ENCODE data around the gene ATF7IP.

Gene ATF7IP

DNA sequence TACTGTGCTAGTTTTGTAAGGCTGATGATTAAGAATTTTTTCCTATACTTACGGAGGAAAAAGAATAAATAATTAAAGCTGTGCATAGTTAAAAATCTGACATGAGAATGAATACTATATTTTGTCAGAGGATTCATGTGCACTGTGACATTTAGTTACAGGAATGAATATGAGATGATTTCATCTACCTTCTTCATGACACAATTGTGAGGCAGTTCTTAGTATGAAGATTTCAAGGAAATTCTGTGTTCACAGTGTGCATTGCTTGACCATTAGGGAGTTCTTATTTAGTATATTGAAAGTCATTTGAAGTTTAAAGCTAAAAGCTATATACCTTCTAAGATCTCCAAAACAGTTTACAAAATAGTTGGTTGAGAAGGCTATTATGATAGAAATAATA lies 70.1 kb downstream of the ATF7IP start:
- TF ChIP-seq EZH2phosphoT487 (IDR thresholded peaks at IDR 0.05; ENCODE audit: low read depth), result no peak
- TF ChIP-seq, protein P1, sequence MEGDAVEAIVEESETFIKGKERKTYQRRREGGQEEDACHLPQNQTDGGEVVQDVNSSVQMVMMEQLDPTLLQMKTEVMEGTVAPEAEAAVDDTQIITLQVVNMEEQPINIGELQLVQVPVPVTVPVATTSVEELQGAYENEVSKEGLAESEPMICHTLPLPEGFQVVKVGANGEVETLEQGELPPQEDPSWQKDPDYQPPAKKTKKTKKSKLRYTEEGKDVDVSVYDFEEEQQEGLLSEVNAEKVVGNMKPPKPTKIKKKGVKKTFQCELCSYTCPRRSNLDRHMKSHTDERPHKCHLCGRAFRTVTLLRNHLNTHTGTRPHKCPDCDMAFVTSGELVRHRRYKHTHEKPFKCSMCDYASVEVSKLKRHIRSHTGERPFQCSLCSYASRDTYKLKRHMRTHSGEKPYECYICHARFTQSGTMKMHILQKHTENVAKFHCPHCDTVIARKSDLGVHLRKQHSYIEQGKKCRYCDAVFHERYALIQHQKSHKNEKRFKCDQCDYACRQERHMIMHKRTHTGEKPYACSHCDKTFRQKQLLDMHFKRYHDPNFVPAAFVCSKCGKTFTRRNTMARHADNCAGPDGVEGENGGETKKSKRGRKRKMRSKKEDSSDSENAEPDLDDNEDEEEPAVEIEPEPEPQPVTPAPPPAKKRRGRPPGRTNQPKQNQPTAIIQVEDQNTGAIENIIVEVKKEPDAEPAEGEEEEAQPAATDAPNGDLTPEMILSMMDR (IDR thresholded peaks at IDR 0.05; ENCODE audit: low read depth, low read length), result no peak
- H3K4me2 ChIP-seq (ENCODE audit: low read length), result no peak overlapping the region
- no peaks in the 10 kb centered on the region for H3K9me3 ChIP-seq (ENCODE audit: insufficient read depth, low read length)
- H3K79me2 ChIP-seq (ENCODE audit: low read length), result peaks cover 47% of the 10 kb centered on the region
- H4K20me1 ChIP-seq (ENCODE audit: insufficient read depth, low read length), result peaks cover 11% of the 10 kb centered on the region
- H3K9ac ChIP-seq (ENCODE audit: low read length), result no peak overlapping the region
- H2AFZ ChIP-seq (ENCODE audit: low read depth, low read length), result no peak overlapping the region
- no peak overlapping the region for H3K27ac ChIP-seq (ENCODE audit: low read length)
- no peak overlapping the region for H3K4me3 ChIP-seq (ENCODE audit: low read length)
- H3K36me3 ChIP-seq (replicated peaks; ENCODE audit: low read depth, low read length), result peaks cover 32% of the 10 kb centered on the region
- H3K27me3 ChIP-seq (ENCODE audit: low read depth, low read length), result no peaks in the 10 kb centered on the region
- no peaks in the 10 kb centered on the region for H3K4me1 ChIP-seq (ENCODE audit: low read length)

DNA sequence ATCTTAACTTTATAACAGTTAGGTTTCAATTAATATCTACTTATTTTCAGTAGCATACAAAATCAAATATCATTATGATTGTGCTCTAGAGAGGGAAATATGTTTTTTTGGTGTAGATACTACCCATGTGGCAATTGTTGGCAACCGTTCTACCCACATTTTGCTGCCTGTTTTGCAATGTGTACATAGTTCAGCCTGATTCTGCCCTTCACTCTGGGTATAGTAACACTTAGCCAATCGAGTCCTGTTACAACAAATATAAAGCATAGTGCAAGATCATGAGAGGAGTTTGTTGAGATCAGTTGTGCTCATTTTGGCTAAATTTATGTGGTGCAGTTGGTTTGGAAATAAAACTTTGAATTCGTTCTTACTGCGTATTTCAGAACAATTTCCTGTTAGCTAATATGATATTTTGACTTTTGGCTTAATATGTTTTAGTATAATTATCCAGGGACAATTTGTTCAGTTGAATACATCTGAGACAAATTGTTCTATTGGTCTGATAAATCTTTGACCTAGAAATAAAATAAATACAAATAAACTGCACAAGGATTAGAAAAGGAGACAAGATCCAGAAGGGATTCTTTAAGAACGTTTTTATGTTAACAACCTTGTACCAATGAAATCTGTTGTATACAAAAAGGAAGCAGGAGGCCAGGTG lies 76.9 kb downstream of the ATF7IP start:
- Histone ChIP-seq H3K4me3 (ENCODE audit: low read length) (no peak overlapping the region), H3K4me2 (ENCODE audit: low read length) (no peak overlapping the region), H2AFZ (ENCODE audit: low read depth, low read length) (no peak overlapping the region), H3K36me3 (replicated peaks; ENCODE audit: low read depth, low read length) (peaks cover 50% of the 10 kb centered on the region), H3K79me2 (ENCODE audit: low read length) (no peaks in the 10 kb centered on the region; the same call in 1 of the 2 replicates), H3K9me3 (ENCODE audit: insufficient read depth, low read length) (no peaks in the 10 kb centered on the region), H3K27ac (ENCODE audit: low read length) (no peak overlapping the region), H3K9ac (ENCODE audit: low read length) (no peak overlapping the region), H3K27me3 (ENCODE audit: low read depth, low read length) (no peaks in the 10 kb centered on the region), H4K20me1 (ENCODE audit: insufficient read depth, low read length) (no peaks in the 10 kb centered on the region), H3K4me1 (ENCODE audit: low read length) (no peaks in the 10 kb centered on the region)
- TF ChIP-seq EZH2phosphoT487 (IDR thresholded peaks at IDR 0.05; ENCODE audit: low read depth), result no peak
- TF ChIP-seq, protein P1 (IDR thresholded peaks at IDR 0.05; ENCODE audit: low read depth, low read length), result no peak

DNA sequence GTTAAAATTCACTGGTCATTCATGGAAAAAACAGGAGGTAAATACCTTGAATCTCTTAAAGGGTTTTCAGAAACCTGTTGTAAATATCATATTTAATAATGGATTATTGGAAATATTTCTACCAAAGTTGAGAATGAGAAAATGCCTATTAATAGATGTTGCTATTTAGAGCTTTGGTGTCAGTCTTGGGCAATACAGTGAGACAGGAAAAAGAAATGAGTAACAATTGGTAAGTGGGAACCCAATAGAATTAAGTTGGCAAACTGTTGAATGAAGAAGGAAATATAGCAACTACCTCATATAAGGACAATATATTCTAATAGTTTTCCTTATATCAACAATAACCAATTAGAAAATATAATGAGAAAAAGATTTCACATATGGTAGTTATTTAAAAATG lies 78.0 kb downstream of the ATF7IP start:
- Histone ChIP-seq H3K4me3 (ENCODE audit: low read length) (no peak overlapping the region), H3K9me3 (ENCODE audit: insufficient read depth, low read length) (no peaks in the 10 kb centered on the region), H4K20me1 (ENCODE audit: insufficient read depth, low read length) (no peaks in the 10 kb centered on the region), H3K36me3 (replicated peaks; ENCODE audit: low read depth, low read length) (peaks cover 50% of the 10 kb centered on the region), H3K27me3 (ENCODE audit: low read depth, low read length) (no peaks in the 10 kb centered on the region), H3K9ac (ENCODE audit: low read length) (no peak overlapping the region), H3K27ac (ENCODE audit: low read length) (no peak overlapping the region), H3K4me2 (ENCODE audit: low read length) (no peak overlapping the region), H3K4me1 (ENCODE audit: low read length) (no peaks in the 10 kb centered on the region), H3K79me2 (ENCODE audit: low read length) (no peaks in the 10 kb centered on the region; the same call in 1 of the 2 replicates), H2AFZ (ENCODE audit: low read depth, low read length) (no peak overlapping the region)
- TF ChIP-seq, protein P1 (IDR thresholded peaks at IDR 0.05; ENCODE audit: low read depth, low read length), result no peak

DNA sequence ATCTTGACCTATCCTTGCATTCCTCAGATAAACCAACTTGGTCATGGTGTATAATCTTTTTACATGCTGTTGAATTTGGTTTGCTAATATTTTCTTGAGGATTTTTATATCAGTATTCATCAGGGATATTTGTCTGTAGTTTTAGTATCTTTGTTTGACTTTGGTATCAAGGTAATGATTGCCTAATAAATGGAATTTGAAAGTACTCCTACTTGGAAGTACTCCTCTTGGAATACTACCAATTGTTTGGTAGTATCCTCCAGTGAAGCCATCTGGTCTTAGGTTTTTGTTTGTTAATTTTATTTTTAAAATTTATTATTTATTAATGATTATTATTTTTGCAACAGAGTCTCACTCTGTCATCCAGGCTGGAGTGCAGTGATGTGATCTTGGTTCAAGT lies 85.0 kb downstream of the ATF7IP start:
- Histone ChIP-seq H3K79me2 (ENCODE audit: low read length) (peaks cover 23% of the 10 kb centered on the region), H3K4me1 (ENCODE audit: low read length) (no peaks in the 10 kb centered on the region), H3K27ac (ENCODE audit: low read length) (no peak overlapping the region), H4K20me1 (ENCODE audit: insufficient read depth, low read length) (peaks cover 15% of the 10 kb centered on the region), H3K4me3 (ENCODE audit: low read length) (no peak overlapping the region), H3K4me2 (ENCODE audit: low read length) (no peak overlapping the region), H3K36me3 (replicated peaks; ENCODE audit: low read depth, low read length) (peaks cover 44% of the 10 kb centered on the region), H3K9me3 (ENCODE audit: insufficient read depth, low read length) (no peaks in the 10 kb centered on the region), H2AFZ (ENCODE audit: low read depth, low read length) (no peak overlapping the region), H3K9ac (ENCODE audit: low read length) (no peak overlapping the region), H3K27me3 (ENCODE audit: low read depth, low read length) (no peaks in the 10 kb centered on the region)
- no peak for TF ChIP-seq EZH2phosphoT487 (IDR thresholded peaks at IDR 0.05; ENCODE audit: low read depth)
- TF ChIP-seq, protein P1 (IDR thresholded peaks at IDR 0.05; ENCODE audit: low read depth, low read length), result no peak

All from OCI-LY3 (cell line).